MM.1S (cell line): Measurements from ENCODE around the gene HSP90AB1.

Source experiments
- EZH2 ChIP-seq: fragments of 300-600 bp; sonication (generic); optimal IDR thresholded peaks from 2 replicates; pipeline ENCODE3; 2017; ENCODE audit warnings: low read depth, mild to moderate bottlenecking, antibody characterized with exemption, low read length, mixed read lengths
- TF ChIP-seq, protein P1 (sequence below): fragments of 300-600 bp; sonication (generic); IDR thresholded peaks from 2 replicates; pipeline ENCODE4 v1.5.1; 2016; ENCODE audit warnings: antibody characterized with exemption, low read length, mixed read lengths

DNA sequence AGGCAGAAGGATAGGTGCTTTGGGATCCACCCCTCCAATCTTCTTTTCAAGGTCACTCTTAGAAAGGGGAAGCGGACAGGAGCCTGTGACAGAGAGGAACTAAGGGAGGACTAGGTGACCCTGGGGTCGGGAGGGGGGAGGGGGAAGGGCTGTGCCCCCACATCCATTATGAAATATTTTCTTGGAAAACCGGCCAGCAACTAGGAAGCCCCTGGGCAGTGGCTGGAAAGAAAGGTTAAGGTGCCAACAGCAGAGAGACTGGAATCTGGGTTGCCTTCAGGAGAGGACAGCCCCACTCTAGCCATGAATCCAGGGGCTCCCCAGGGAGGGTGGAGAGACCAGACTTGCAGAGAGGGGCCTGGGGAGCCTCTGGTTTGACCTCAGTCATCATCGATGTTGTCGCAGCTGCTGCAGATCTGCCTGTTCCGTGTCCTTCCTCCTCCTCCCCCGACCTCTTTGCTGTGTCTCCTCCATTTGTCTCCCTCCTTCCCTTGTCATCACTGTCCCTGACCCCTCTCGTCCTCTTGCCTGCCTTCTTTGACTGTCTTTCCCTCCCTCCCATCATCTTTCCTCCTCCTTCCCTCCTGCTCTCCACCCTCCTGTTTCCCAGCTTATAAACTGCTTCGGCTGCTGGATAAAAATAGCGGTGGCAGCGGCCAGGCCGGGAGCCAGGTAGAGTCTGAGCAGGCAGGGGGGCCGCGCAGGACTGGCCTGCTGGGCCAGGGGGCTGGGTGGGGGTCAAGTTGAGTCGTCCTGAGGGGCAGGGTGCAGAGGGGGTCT lies 20.3 kb upstream of the HSP90AB1 start:
- no peak for TF ChIP-seq EZH2
- TF ChIP-seq, protein P1, sequence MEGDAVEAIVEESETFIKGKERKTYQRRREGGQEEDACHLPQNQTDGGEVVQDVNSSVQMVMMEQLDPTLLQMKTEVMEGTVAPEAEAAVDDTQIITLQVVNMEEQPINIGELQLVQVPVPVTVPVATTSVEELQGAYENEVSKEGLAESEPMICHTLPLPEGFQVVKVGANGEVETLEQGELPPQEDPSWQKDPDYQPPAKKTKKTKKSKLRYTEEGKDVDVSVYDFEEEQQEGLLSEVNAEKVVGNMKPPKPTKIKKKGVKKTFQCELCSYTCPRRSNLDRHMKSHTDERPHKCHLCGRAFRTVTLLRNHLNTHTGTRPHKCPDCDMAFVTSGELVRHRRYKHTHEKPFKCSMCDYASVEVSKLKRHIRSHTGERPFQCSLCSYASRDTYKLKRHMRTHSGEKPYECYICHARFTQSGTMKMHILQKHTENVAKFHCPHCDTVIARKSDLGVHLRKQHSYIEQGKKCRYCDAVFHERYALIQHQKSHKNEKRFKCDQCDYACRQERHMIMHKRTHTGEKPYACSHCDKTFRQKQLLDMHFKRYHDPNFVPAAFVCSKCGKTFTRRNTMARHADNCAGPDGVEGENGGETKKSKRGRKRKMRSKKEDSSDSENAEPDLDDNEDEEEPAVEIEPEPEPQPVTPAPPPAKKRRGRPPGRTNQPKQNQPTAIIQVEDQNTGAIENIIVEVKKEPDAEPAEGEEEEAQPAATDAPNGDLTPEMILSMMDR, result no peak
